Fibroblast of villous mesenchyme (primary cell): ENCODE data around the gene IFT57. TPM values are rescaled to one million over a fixed set of nuclear protein-coding genes. Genes with fewer than 3 reads are reported as not detected.

Source experiments
- DNase-seq: peaks from one replicate; pipeline ENCODE4 v3.0.0-alpha.2; 2010; ENCODE audit warnings: low read depth
- H3K4me3 ChIP-seq: 2 replicates; pipeline ENCODE4 v1.5.1; 2011; ENCODE audit warnings: low read depth, mild to moderate bottlenecking, low read length
- total RNA-seq: library from RNA; depleted of rRNA; stranded (reverse); fragments of >200 nt; gene quantifications from 2 replicates; pipeline ENCODE4 v1.2.3, GENCODE V29; 2012
- TF ChIP-seq, protein P1 (sequence below): IDR thresholded peaks from 2 replicates; pipeline ENCODE4 v1.5.1; 2012; ENCODE audit warnings: low read depth, mild to moderate bottlenecking, low read length; ENCODE audit not compliant: insufficient read depth

IFT57 gene
- total RNA-seq, 1 donor: 81.2 TPM

DNA sequence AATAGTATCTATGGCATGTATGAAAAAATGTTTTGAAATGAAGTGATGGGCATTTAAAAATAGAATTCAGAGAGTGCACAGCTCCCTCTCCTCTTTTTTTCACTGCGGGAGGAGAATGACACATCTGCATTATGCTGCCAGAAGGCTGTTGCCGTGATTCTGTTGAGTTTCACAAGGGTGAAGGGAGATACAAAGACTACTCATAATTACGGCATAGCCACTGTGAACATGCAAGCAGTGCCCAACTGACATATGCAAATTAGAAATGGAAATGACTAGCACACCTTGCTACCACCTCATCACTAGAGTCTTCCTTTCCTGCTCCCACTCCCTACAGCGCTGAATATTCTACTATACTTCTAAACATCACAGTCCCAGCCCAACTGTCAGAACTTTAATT lies 20.1 kb downstream of the IFT57 start:
- no peak overlapping the region for H3K4me3 ChIP-seq
- DNase-seq: no peak
- TF ChIP-seq, protein P1, sequence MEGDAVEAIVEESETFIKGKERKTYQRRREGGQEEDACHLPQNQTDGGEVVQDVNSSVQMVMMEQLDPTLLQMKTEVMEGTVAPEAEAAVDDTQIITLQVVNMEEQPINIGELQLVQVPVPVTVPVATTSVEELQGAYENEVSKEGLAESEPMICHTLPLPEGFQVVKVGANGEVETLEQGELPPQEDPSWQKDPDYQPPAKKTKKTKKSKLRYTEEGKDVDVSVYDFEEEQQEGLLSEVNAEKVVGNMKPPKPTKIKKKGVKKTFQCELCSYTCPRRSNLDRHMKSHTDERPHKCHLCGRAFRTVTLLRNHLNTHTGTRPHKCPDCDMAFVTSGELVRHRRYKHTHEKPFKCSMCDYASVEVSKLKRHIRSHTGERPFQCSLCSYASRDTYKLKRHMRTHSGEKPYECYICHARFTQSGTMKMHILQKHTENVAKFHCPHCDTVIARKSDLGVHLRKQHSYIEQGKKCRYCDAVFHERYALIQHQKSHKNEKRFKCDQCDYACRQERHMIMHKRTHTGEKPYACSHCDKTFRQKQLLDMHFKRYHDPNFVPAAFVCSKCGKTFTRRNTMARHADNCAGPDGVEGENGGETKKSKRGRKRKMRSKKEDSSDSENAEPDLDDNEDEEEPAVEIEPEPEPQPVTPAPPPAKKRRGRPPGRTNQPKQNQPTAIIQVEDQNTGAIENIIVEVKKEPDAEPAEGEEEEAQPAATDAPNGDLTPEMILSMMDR: no peak

DNA sequence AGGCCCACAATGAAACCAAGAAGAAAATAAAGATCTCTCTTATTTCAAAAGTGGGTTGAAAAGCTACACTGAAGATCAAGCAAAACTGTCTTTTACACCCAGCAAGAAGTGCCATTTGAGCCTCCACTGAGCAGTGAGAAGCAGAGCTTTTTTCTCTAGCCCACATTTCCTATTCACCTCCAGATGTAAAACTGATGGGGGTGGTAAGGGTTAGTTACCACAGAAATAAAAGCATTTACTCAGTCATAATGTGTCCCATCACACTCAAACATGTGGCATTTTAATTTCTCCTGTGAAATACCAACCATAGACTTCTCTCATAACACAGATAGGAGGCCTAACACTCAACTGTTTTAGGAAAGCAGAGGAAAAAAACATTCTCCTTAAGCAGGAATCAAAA lies 21.0 kb downstream of the IFT57 start:
- H3K4me3 ChIP-seq: no peak overlapping the region
- DNase-seq: no peak
- TF ChIP-seq, protein P1: no peak

DNA sequence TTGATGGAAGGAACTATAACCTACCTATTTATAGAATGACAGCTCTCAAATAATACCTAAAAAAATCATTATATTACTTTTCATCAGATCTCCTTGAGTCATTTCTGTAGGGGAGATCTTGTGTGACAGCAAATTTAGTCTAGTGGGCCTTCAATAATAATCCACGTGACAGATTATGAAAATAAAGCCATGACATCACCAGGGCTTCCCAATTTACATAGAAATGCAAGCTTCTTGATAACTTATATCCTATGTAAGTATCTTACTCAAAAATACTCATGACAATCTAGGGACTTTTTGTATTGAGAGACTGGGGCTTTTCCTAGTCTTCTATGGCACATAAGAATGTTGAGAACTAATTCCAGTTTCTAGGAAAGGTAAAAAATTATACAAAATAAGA lies 21.6 kb downstream of the IFT57 start:
- no peak for DNase-seq
- no peak overlapping the region for H3K4me3 ChIP-seq
- TF ChIP-seq, protein P1: no peak

DNA sequence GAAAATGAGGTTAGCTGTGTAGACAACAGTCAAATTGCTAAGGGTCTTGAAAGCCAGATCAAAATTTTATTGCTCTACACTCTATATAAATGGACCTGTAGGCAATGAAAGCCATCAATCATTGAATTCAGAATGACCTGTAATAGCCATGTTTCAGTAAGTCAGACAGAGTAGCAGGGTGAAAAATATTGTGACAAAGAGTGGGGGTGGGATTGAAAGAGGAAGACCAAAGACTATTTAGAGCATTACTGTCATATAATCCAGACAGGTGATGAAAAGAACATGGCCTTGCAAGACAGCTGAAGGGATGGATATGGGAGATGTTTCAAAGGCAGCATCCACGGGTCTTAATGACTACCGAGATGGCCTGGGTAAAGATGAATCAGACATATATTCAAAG lies 22.2 kb downstream of the IFT57 start:
- DNase-seq: no peak
- H3K4me3 ChIP-seq: no peak overlapping the region
- TF ChIP-seq, protein P1: no peak

DNA sequence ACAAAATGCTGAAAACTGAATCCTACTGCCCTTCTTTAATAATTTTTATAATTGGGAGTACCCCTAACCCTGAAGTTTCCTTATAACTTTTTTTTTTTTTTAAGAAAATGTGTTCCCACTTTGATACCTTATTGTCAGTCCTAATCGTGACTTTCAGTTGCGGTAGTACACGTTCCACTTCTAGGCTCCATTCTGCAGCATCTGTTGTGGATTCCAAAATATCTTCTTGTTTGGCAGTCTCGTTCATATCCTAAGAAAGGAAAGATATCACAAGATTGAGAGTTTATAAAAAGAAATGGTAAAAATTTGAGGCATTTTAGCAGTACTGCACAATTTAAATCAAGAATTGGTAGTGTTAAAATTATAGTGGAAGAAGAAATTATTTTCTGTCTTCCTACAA lies 30.8 kb downstream of the IFT57 start:
- H3K4me3 ChIP-seq: no peak overlapping the region
- TF ChIP-seq, protein P1: no peak
- DNase-seq: no peak

DNA sequence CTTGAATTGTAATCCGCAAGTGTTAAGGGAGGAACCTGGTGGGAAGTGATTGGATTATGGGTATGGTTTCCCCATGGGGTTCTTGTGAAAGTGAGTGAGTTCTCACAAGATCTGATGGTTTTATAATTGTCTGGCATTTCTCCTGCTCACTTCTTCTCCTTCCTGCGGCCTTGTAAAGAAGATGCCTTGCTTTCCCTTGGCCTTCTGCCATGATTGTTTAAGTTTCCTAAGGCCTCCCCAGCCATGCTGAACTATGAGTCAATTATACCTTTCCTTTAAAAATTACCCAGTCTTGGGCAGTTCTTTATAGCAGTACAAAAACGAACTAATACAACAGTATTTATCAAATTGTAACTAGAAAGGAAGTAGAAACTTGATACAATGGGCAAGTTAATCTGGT lies 31.9 kb downstream of the IFT57 start:
- H3K4me3 ChIP-seq: no peak overlapping the region
- DNase-seq: no peak
- TF ChIP-seq, protein P1: no peak

DNA sequence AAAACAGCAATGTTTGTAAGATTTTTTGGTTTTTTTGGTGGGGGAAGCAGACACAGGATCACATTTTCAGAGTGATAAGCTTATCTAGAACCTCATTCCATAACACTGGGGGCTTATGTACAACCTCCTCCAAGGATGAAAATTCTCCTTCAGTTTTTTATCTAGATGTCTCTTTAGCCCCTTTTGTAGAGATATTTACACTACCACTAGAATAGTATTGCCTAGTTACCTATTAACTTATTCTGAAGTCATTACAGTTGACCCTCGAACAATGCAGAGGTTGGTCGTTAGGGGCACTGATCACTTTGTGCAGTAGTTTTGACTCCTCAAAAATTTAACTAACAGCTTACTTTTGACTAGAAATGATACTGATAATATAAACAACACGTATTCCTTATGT lies 32.8 kb downstream of the IFT57 start:
- H3K4me3 ChIP-seq: no peak overlapping the region
- TF ChIP-seq, protein P1: no peak
- no peak for DNase-seq
